ENCODE results near the gene UCKL1.
"Not testable (repeated sequence)": the region's sequence is repeated elsewhere in the genome, so short reads cannot be mapped to it uniquely, and the experiment has no call there.

Gene UCKL1

GRCh38 chr20:63955827-63956663, at the start of gene UCKL1:
Gene UCKL1, minus strand, starts transcription at chr20:63956416. Its CDS starts 44 bp downstream, at chr20:63956372.
- DNase-seq = peak; percentile 86

- DNase-seq = no peak
Observed at GRCh38 chr20:64005394-64005793, 49.2 kb upstream of the UCKL1 start.

- DNase-seq = no peak
Observed at GRCh38 chr20:64003960-64004725, 47.9 kb upstream of the UCKL1 start.

GRCh38 chr20:64001607-64002011, 45.4 kb upstream of the UCKL1 start:
- peak; percentile 60 for DNase-seq

GRCh38 chr20:64000906-64001305, 44.7 kb upstream of the UCKL1 start:
- no peak for DNase-seq

GRCh38 chr20:63982937-63983336, 26.7 kb upstream of the UCKL1 start:
- DNase-seq = no peak

GRCh38 chr20:63980806-63981728, 24.9 kb upstream of the UCKL1 start, which contains the start of gene PRPF6:
Gene PRPF6, plus strand, starts transcription at chr20:63981132. Its CDS starts 114 bp downstream, at chr20:63981246.
- peak; percentile 94 for DNase-seq

- DNase-seq = no peak
Observed at GRCh38 chr20:63980317-63980805, 24.1 kb upstream of the UCKL1 start.

- peak; percentile 75 for DNase-seq
Observed at GRCh38 chr20:63979557-63980316, 23.5 kb upstream of the UCKL1 start, which contains the start of gene SAMD10. Gene SAMD10, minus strand, starts transcription at chr20:63979642. Its CDS starts 175 bp downstream, at chr20:63979467.

- DNase-seq = no peak
Observed at GRCh38 chr20:63979229-63979556, 23.0 kb upstream of the UCKL1 start.

- DNase-seq = no peak
Observed at GRCh38 chr20:63978319-63979228, 22.4 kb upstream of the UCKL1 start.

- no peak for DNase-seq
Observed at GRCh38 chr20:63977739-63978276, 21.6 kb upstream of the UCKL1 start.

- DNase-seq = no peak
Observed at GRCh38 chr20:63976980-63977738, 20.9 kb upstream of the UCKL1 start.

GRCh38 chr20:63976511-63976910, 20.3 kb upstream of the UCKL1 start:
- DNase-seq = not testable (repeated sequence)

- peak; percentile 92 for DNase-seq
Observed at GRCh38 chr20:63974402-63975200, 18.4 kb upstream of the UCKL1 start.

- peak; percentile 67 for DNase-seq
Observed at GRCh38 chr20:63973636-63974401, 17.6 kb upstream of the UCKL1 start.

GRCh38 chr20:63973160-63973479, 16.9 kb upstream of the UCKL1 start:
- no peak for DNase-seq
